OCI-LY3 (cell line): Measurements from ENCODE around the gene PTTG2.

Experiments
- H2AFZ ChIP-seq: fragments of 200-600, 300-600 bp; shearing (Covaris generic); 2 replicates; pipeline ENCODE4 v1.6.0; 2014; ENCODE audit warnings: antibody characterized with exemption, low read depth, low read length
- H3K27ac ChIP-seq: fragments of 200-600, 300-600 bp; sonication (generic); 2 replicates; pipeline ENCODE4 v1.5.1; 2014; ENCODE audit warnings: mild to moderate bottlenecking, low read length, moderate library complexity, mixed read lengths
- H3K27me3 ChIP-seq: fragments of 200-600, 300-600 bp; sonication (generic); 2 replicates; pipeline ENCODE4 v1.6.1; 2014; ENCODE audit warnings: low read depth, low read length, mixed read lengths
- H3K36me3 ChIP-seq: fragments of 200-600, 300-600 bp; sonication (generic); replicated peaks from 2 replicates; pipeline ENCODE3; 2014; ENCODE audit warnings: low read depth, low read length, mixed read lengths
- H3K4me1 ChIP-seq: fragments of 300-600, 200-600 bp; sonication (generic); 2 replicates; pipeline ENCODE4 v1.6.1; 2014; ENCODE audit warnings: low read length, mixed read lengths
- H3K4me2 ChIP-seq: fragments of 200-600, 300-600 bp; sonication (generic); 2 replicates; pipeline ENCODE4 v1.6.1; 2014; ENCODE audit warnings: low read length, mixed read lengths
- H3K4me3 ChIP-seq: fragments of 300-600, 200-600 bp; sonication (generic); 2 replicates; pipeline ENCODE4 v1.5.1; 2014; ENCODE audit warnings: antibody characterized with exemption, mild to moderate bottlenecking, low read length, moderate library complexity
- H3K79me2 ChIP-seq: fragments of 300-600, 200-600 bp; shearing (Covaris generic); 2 replicates; pipeline ENCODE4 v1.6.1; 2014; ENCODE audit warnings: mild to moderate bottlenecking, low read length, mixed read lengths
- H3K9ac ChIP-seq: fragments of 300-600, 200-600 bp; shearing (Covaris generic); 2 replicates; pipeline ENCODE4 v1.6.0; 2014; ENCODE audit warnings: mild to moderate bottlenecking, low read length, moderate library complexity
- H3K9me3 ChIP-seq: fragments of 200-600, 300-600 bp; shearing (Covaris generic); 2 replicates; pipeline ENCODE4 v1.6.1; 2014; ENCODE audit warnings: low read length, mixed read lengths; ENCODE audit not compliant: insufficient read depth
- H4K20me1 ChIP-seq: fragments of 200-600, 300-600 bp; sonication (generic); 2 replicates; pipeline ENCODE4 v1.6.1; 2016; ENCODE audit warnings: low read length, mixed read lengths; ENCODE audit not compliant: insufficient read depth
- CTCF ChIP-seq: fragments of 200-600, 300-600 bp; sonication (generic); IDR thresholded peaks from 2 replicates; pipeline ENCODE4 v1.5.1; 2014; ENCODE audit warnings: antibody characterized with exemption, low read length, low read depth
- EZH2phosphoT487 ChIP-seq: fragments of 200-600 bp; shearing (Covaris generic); IDR thresholded peaks from 2 replicates; pipeline ENCODE4 v1.6.1; 2018; ENCODE audit warnings: antibody characterized with exemption, mixed run types, low read depth

Gene PTTG2

GRCh38 chr4:37936889-37937498, 23.2 kb upstream of the PTTG2 start:
- Histone ChIP-seq H3K4me3 (no peak overlapping the region), H3K4me2 (no peak overlapping the region), H2AFZ (no peak overlapping the region), H3K36me3 (no peaks in the 10 kb centered on the region), H3K9me3 (no peaks in the 10 kb centered on the region), H3K27me3 (no peaks in the 10 kb centered on the region), H3K4me1 (no peaks in the 10 kb centered on the region), H3K9ac (no peak overlapping the region), H4K20me1 (no peaks in the 10 kb centered on the region; the same call in 1 of the 2 replicates), H3K27ac (no peak overlapping the region), H3K79me2 (no peaks in the 10 kb centered on the region)
- TF ChIP-seq EZH2phosphoT487 (no peak), CTCF (no peak)

DNA sequence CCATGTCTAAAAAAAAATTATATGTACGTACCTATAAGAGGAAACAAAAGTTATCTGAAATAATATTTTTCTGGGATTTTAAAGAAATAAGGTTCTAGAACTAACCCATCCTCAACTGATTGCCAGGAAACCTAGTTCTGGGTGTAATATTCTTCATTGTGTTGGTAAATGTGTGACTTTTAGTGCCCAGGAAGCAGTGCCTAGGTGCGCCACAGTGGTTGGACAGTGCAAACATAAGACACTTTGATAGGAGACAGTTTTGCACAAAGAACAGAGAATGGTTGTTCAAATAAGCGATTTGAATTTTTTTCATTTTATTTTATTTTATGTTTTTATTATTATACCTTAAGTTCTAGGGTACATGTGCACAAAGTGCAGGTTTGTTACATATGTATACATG, 22.0 kb upstream of the PTTG2 start:
- Histone ChIP-seq H3K4me1 (no peaks in the 10 kb centered on the region), H3K9me3 (no peaks in the 10 kb centered on the region), H4K20me1 (no peaks in the 10 kb centered on the region; the same call in 1 of the 2 replicates), H3K27ac (no peak overlapping the region), H3K79me2 (no peaks in the 10 kb centered on the region), H3K36me3 (no peaks in the 10 kb centered on the region), H3K4me3 (no peak overlapping the region), H2AFZ (no peak overlapping the region), H3K4me2 (no peak overlapping the region), H3K9ac (no peak overlapping the region), H3K27me3 (no peaks in the 10 kb centered on the region)
- TF ChIP-seq CTCF (no peak), EZH2phosphoT487 (no peak)

DNA sequence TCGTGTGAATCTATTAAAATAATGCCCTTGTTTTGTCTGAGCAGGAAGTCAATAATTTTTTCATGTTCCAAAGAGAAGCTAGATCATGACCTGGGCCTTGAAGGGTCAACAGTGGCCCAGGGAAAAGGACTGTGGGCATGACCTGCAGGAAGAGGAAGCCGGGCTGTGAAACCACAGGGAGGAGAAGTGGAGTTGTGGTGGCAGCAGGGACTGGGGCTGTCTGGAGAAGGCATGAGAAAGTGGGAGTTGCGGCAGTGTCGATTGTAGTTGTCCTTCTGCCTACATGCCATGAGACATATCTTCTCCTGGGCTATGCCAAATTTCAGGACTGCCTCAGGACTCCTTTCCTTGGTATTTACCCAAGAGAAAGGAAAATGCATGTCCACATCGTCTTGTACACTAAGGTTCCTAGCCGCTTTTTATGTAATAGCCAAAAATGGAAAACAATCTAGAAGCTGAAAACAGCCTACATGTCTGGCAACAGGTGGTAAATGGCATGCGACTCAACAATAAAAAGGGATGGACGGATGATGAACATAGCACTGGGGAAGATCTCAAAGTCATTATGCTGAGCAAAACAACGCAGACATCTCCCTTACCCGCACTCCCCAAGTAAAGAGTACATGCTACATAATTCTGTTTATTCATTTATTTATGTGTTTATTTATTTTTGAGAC, 13.6 kb upstream of the PTTG2 start:
- Histone ChIP-seq H3K27me3 (no peaks in the 10 kb centered on the region), H3K27ac (no peak overlapping the region), H3K36me3 (no peaks in the 10 kb centered on the region), H2AFZ (no peak overlapping the region), H4K20me1 (no peaks in the 10 kb centered on the region), H3K4me3 (no peak overlapping the region), H3K4me1 (no peaks in the 10 kb centered on the region), H3K9ac (no peak overlapping the region), H3K79me2 (no peaks in the 10 kb centered on the region), H3K9me3 (no peaks in the 10 kb centered on the region), H3K4me2 (no peak overlapping the region)
- no peak for TF ChIP-seq CTCF

DNA sequence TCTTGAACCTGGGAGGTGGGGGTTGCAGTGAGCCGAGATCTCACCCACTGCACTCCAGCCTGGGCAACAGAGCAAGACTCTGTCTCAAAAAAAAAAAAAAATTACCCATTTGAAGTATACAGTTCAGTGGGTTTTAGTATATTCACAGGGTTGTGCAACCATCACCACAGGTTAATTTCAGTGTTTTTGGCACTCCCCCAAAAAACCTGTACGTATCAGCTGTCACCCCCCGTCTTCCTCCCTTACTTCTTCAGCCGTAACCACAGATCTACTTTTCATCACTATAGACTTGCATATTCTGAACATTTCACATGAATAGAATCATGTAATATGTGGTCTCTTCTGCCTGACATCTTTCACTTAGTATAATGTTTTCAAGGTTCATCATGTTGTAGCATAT, 11.7 kb upstream of the PTTG2 start:
- no peak for TF ChIP-seq EZH2phosphoT487
- no peak for TF ChIP-seq CTCF

More for the DNA sequence above, 11.7 kb upstream of the PTTG2 start:
- Histone ChIP-seq H3K36me3 (no peaks in the 10 kb centered on the region), H3K9ac (no peak overlapping the region), H3K4me1 (no peaks in the 10 kb centered on the region), H3K79me2 (no peaks in the 10 kb centered on the region), H3K27ac (no peak overlapping the region), H3K4me3 (no peak overlapping the region), H2AFZ (no peak overlapping the region), H3K4me2 (no peak overlapping the region), H4K20me1 (no peaks in the 10 kb centered on the region), H3K27me3 (no peaks in the 10 kb centered on the region), H3K9me3 (no peaks in the 10 kb centered on the region)
